GM18868 (cell line): ENCODE results near the gene MAN1B1.
"Not testable (repeated sequence)": the region's sequence is repeated elsewhere in the genome, so short reads cannot be mapped to it uniquely, and the experiment has no call there.

Experiments used
- ATAC-seq: cut with Tn5 transposase; IDR thresholded peaks from one replicate; pipeline ENCODE4 v1.9.1; 2021; ENCODE audit warnings: mild to moderate bottlenecking, moderate library complexity; ENCODE audit not compliant: unreplicated experiment

MAN1B1 gene

DNA sequence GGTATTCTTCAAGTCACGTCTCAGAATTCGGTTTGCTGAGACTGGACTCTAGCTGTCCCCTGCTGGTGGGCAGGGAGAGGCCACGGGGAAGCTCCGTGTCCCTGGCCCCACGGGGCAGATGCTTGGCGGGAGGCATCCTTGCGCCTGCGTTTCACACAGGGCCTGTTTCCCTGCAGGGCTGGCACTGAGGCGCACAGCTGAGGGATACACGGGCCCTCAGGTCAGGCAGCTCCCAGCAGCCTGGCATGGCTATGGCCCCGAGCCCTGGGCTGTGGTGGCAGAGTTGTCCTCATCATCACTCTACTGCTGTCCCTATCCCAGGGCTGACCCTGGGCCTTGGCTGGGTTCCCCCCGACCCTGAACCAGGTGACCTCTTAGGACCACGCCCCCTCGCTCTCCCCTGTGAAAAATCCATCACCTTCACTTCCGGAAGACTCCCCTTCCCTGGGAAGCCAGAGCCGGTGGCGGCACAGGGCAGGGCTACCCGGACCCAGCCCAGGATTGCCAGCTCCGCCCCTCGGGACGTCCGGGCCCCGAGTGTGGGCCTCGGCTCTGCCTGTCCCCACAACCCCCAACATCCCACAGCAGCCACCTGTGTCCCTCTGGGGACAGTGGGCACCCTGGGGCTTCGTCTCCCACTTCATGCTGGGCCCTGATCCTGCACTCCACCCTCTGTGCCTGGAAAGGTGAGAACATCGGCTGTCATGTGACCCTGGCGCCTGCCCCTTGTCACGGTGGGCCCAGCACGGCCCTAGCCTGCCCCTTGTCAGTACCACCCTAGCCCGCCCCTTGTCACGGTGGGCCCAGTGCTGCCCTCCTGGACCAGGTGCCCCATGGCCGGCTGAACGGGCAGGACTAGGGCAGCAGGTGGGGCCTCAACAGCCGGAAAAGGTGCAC, 22.7 kb downstream of the MAN1B1 start:
- no peak for ATAC-seq

DNA sequence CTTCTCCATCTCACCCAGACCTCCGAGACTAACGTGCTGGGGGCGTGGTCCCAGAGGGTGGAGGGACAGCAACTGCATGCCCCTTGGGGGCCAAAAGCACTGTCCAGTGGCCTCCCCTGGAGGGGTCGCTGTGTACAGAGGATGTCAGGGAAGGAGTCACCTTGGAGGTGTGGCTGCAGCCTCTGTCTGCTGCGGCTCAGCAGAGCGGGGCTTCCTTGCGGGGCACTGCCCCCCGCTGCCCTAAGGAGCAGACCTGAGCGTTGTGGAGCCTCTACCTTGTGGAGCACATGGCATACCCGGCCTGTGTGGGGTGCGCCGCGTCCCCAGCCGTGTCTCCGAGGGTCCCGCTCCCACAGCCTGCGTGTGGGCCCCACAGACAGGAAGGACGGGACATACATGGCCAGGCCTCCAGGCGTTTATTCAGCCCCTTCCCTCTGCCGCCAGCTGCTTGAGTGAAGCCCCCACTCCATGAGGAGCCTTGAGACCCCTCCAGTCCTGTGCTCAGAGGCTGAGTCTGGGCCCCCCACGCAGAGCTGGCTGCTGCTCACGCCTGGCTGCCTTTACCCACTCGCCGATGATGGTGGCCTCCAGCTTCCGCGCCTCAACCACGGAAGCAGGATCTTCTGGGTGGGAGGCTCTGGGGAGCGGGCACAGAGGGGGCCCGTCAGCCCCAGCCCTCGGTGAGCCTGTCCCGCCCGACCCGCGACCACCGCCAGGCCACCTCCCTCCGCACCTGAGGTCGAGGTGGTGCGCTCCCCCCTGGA, 23.5 kb downstream of the MAN1B1 start:
- ATAC-seq: no peak

- ATAC-seq: no peak
Measured at GRCh38 chr9:137110911-137111787, 24.4 kb downstream of the MAN1B1 start.

DNA sequence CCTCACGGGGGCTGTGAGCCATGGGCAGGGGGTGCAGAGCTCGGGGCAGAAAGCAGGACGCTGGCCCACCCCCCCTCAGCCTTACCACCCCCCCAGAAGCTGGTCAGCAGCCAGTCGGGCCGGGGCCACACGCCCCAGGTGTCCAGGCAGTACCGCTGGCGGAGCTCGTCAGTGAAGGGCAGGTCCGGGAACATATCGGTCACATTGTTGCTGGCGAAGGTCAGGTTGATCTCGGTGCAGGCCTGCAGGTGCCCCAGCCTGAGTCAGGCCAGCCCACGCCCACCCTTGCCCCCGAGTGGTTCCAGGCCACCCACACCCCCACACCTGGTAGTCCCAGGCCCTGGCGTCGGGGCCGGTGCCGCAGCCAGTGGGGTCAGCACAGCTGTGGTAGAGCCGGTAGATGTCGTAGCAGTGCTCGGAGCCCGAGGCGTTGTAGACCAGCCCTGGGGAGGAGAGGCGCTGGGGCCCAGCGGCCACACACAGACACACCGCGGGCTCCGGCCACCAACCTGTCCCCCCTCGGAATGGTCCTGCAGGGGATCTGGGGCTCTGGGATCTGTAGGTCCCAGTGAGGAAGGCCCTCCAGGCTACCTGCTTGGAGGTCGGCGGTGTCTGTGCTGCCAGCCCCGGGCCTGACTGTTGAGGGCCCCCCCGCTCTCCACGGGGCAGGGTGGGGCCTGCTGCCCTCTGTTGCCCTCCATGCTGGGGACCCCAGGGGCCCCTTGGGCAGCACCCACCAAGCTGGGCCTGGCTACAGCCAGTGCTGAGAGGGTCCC, 25.2 kb downstream of the MAN1B1 start:
- no peak for ATAC-seq

- ATAC-seq: no peak
Measured at GRCh38 chr9:137112564-137113384, 26.0 kb downstream of the MAN1B1 start.

DNA sequence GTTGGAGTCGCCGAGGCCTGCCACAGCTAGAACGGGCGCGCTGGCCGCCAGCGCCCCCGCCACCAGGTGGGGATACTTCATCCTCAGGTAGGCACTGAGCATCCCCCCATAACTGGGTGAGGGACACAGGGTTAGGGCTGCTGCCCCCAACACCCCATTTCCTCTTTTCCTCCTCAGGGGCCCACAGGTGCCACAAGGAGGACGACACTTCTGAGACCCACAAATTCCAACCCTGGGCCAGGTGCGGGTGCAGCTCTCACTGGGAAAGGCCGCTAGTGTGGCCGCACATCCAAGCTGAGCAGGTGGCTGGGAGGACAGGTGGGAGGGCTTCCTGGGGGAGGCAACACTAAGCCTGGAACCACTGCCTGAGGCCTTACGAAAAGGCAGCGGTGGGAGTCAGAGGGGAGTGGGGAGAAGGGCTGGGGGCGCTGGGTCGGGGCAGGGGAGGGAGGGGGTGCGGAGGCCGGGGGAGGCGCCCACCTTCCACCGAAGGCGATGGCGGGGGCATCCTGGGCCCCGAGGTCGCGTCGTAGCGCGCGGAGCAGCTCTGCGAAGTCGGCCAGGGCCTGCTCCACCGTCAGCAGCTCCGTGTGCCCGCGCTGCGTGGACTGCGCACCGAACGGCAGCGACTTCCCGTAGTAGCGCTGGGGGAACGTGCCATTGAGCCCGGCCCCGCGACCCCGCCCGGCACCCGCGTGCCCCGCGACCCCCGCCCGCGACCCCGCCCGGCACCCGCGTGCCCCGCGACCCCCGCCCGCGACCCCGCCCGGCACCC, 26.8 kb downstream of the MAN1B1 start:
- no peak for ATAC-seq

- no peak for ATAC-seq
Measured at GRCh38 chr9:137114220-137114612, 27.4 kb downstream of the MAN1B1 start.

DNA sequence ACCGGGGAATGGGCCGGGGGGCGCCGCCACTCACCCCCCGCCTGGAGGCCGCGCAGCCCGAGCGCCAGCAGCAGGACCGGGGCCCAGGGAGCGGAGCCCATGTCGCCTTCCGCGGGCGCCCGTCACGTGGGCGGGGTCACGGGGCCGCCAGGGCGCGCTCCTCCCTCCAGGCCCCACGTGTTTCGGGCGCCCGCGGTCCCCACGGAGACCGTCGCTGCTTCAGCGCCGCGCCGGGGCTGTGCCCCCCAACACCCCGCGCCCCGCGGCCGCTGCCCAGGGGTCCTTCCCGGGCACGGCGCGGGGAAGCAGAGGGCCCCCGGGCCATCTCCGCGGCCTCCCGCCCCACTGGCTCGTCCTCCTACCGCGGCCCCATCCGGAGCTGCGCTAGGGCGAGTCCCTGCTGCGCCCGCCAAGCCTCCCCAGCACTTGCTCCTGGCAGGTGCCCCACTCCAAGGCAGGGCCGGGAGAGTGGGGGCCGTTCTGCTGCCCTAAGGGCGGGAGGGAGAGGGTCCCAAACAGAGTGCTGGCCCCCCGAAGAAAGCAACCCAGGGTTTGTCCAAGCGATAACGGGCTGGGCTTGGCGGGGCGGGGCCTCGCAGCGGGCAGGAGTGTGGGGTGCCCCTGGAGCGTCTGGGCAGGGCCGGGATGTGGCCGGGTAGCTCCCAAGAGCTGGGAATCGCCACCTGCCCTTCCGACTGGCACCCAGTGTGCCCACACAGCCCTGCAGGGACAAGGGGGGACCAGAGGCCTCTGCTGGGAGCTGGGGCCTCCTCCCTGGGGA, 28.0 kb downstream of the MAN1B1 start, which contains the start of gene DPP7:
Gene DPP7 (minus strand): TSS at position 121 of the 781 bp plus-strand sequence. CDS start 20 bp downstream, at position 101.
- peak; percentile 76 for ATAC-seq

- no peak for ATAC-seq
Measured at GRCh38 chr9:137115394-137116026, 28.7 kb downstream of the MAN1B1 start.

DNA sequence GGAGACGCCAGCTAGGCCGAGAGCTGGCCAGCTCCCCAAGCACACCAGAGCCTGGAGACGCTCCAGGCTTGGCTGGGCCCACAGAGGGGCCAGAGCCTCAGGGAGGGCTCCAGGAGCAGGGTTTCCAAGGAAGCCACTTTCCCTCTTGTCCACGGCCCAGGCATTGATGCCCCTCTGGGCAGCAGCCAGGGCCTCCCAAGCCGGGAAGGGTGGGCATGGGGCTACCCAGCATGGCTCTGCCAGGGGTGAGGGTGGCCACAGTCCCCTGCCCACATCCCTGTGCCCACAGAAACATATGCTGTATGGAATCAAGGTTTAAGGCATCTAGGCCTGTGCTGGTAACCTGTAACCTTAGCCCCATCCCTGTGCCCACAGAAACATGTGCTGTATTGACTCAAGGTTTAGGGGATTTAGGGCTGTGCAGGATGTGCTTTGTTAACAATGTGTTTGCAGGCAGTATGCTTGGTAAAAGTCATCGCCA, 29.3 kb downstream of the MAN1B1 start:
- no peak for ATAC-seq

GRCh38 chr9:137116728-137117127, 29.9 kb downstream of the MAN1B1 start:
- no peak for ATAC-seq

GRCh38 chr9:137117269-137117731, 30.5 kb downstream of the MAN1B1 start:
- no peak for ATAC-seq

DNA sequence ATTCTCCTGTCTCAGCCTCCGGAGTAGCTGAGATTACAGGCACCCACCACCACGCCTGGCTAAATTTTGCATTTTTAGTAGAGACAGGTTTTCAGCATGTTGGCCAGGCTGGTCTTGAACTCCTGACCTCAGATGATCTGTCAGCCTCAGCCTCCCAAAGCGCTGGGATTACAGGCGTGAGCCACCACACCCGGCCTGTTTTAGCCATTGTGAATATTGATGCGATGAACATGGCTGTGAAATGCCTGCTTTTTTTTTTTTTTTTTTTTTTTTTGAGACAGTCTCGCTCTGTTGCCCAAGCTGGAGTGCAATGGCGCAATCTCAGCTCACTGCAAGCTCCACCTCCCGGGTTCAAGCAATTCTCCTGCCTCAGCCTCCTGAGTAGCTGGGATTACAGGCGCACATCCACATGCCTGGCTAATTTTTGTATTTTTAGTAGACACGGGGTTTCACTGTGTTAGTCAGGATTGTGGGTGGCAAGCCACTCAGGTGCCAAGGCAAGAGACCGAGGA, 31.4 kb downstream of the MAN1B1 start:
- ATAC-seq: not testable (repeated sequence)

- not testable (repeated sequence) for ATAC-seq
Measured at GRCh38 chr9:137121927-137122795, 35.4 kb downstream of the MAN1B1 start.

DNA sequence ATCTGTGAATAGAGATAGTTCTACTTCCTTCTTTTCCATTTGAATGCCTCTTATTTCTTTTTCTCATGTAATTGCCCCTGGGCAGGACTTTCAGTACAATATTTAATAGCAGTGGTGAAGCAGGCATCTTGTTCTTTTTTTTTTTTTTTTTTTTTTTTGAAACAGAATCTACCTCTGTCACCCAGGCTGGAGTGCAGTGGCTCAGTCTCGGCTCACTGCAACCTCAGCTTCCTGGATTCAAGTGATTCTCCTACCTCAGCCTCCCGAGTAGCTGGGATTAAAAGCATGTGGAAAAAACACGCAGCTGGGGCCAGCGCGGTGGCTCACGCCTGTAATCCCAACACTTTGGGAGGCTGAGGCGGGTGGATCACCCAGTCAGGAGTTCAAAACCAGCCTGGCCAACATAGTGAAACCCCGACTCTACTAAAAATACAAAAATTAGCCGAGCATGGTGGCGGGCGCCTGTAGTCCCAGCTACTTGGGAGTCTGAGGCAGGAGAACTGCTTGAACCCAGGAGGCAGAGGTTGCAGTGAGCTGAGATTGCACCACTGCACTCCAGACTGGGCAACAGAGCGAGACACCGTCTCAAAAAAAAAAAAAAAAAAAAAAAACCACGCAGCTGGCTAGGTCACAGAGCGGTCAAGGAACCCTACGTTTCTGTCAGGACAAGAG, 36.1 kb downstream of the MAN1B1 start:
- ATAC-seq: not testable (repeated sequence)
